WTC11 (cell line): Measurements from ENCODE around the gene FOXP1.

ENCODE experiments used
- CTCF ChIP-seq: fragments of 200-600 bp; IDR thresholded peaks from 2 replicates; pipeline ENCODE4 v1.8.0; 2022; ENCODE audit warnings: antibody characterized with exemption
- SMAD3 ChIP-seq: sonication (generic); formaldehyde crosslinking; IDR thresholded peaks from 2 replicates; pipeline ENCODE4 v1.8.0; 2022; ENCODE audit warnings: missing genetic modification reagents, mild to moderate bottlenecking, borderline replicate concordance

- no peak for TF ChIP-seq CTCF
- no peak for TF ChIP-seq SMAD3 (CRISPR knock-in tag)
Measured at GRCh38 chr3:71387586-71387985, 195.9 kb downstream of the FOXP1 start.
